IMR-90 (cell line): ENCODE data around the gene ATP1A3. TPM values are rescaled to one million over a fixed set of nuclear protein-coding genes. Genes with fewer than 3 reads are reported as not detected.
"Not testable (repeated sequence)": the region's sequence is repeated elsewhere in the genome, so short reads cannot be mapped to it uniquely, and the experiment has no call there.

Source experiments
- ATAC-seq: fragments of 200-7000 bp; cut with Tn5 transposase; 2 replicates; pipeline ENCODE4 v1.9.1; 2020; ENCODE audit warnings: low read depth, mild to moderate bottlenecking, moderate library complexity
- BruUV-seq: library from RNA; stranded (reverse); fragments of 400-500 nt; replicated peaks from 2 replicates; lab custom pipeline; 2021; lab: Mats Ljungman, UMichigan
- CTCF ChIA-PET: fragments of 300-600 bp; formaldehyde crosslinking; extraction: SDS; loops from one replicate; lab custom pipeline; 2021; ENCODE audit warnings: antibody characterized with exemption; lab: Yijun Ruan, JAX
- POLR2A ChIA-PET: fragments of 300-600 bp; sonication (Branson Sonifier 250); formaldehyde crosslinking; loops from one replicate; lab custom pipeline; 2022; ENCODE audit warnings: antibody characterized with exemption; ENCODE audit not compliant: unreplicated experiment; lab: Charles Lee
- DNase-seq: peaks from one replicate; pipeline ENCODE4 v3.0.0; 2013
- H2AFZ ChIP-seq: replicated peaks from 2 replicates; pipeline ENCODE3; 2013; ENCODE audit warnings: low read length, mild to moderate bottlenecking; ENCODE audit not compliant: poor library complexity
- H2AK5ac ChIP-seq: 2 replicates; pipeline ENCODE4 v1.6.1; 2013; ENCODE audit warnings: low read depth, low read length, inconsistent platforms
- H2AK9ac ChIP-seq: replicated peaks from 2 replicates; pipeline ENCODE3; 2013; ENCODE audit warnings: mild to moderate bottlenecking, low read depth, low read length, moderate library complexity; ENCODE audit not compliant: poor library complexity
- H2BK120ac ChIP-seq: 2 replicates; pipeline ENCODE4 v1.6.1; 2013; ENCODE audit warnings: low read depth, low read length, inconsistent platforms
- H2BK15ac ChIP-seq: 3 replicates; pipeline ENCODE4 v1.6.1; 2013; ENCODE audit warnings: low read depth, low read length, inconsistent platforms
- H2BK20ac ChIP-seq: 2 replicates; pipeline ENCODE4 v1.6.1; 2013; ENCODE audit warnings: low read depth, mild to moderate bottlenecking, inconsistent platforms, low read length, moderate library complexity
- H2BK5ac ChIP-seq: 2 replicates; pipeline ENCODE4 v1.6.1; 2013; ENCODE audit warnings: mild to moderate bottlenecking, low read depth, low read length, inconsistent platforms; ENCODE audit not compliant: poor library complexity, severe bottlenecking
- H3K14ac ChIP-seq: replicated peaks from 2 replicates; pipeline ENCODE4 v1.6.1; 2013; ENCODE audit warnings: low read depth, low read length, inconsistent platforms
- H3K18ac ChIP-seq: 2 replicates; pipeline ENCODE4 v1.6.1; 2013; ENCODE audit warnings: low read depth, low read length, control low read depth
- H3K23ac ChIP-seq: 2 replicates; pipeline ENCODE4 v1.6.1; 2013; ENCODE audit warnings: low read depth, low read length, inconsistent platforms
- H3K27ac ChIP-seq: 2 replicates; pipeline ENCODE4 v1.5.1; 2013; ENCODE audit warnings: mild to moderate bottlenecking, control low read depth, low read length; ENCODE audit not compliant: insufficient read depth
- H3K27me3 ChIP-seq: 2 replicates; pipeline ENCODE4 v1.6.1; 2013; ENCODE audit warnings: low read length; ENCODE audit not compliant: control insufficient read depth, insufficient read depth
- H3K36me3 ChIP-seq: 2 replicates; pipeline ENCODE4 v1.6.1; 2013; ENCODE audit warnings: low read length, mixed read lengths; ENCODE audit not compliant: control insufficient read depth, insufficient read depth
- H3K4ac ChIP-seq: 2 replicates; pipeline ENCODE4 v1.6.1; 2013; ENCODE audit warnings: low read depth, low read length, inconsistent platforms
- H3K4me1 ChIP-seq: 2 replicates; pipeline ENCODE4 v1.6.1; 2013; ENCODE audit warnings: low read length, mixed read lengths; ENCODE audit not compliant: control insufficient read depth, insufficient read depth
- H3K4me2 ChIP-seq: 2 replicates; pipeline ENCODE4 v1.6.1; 2013; ENCODE audit warnings: low read depth, mild to moderate bottlenecking, control low read depth, low read length, moderate library complexity
- H3K4me3 ChIP-seq: 2 replicates; pipeline ENCODE4 v1.5.1; 2013; ENCODE audit warnings: low read depth, mild to moderate bottlenecking, control low read depth, low read length, moderate library complexity; ENCODE audit not compliant: insufficient read depth
- H3K56ac ChIP-seq: 2 replicates; pipeline ENCODE4 v1.6.1; 2013; ENCODE audit warnings: low read length, inconsistent platforms; ENCODE audit not compliant: insufficient read depth; ENCODE audit errors: extremely low read depth
- H3K79me1 ChIP-seq, 2 experiments: 2 replicates each; pipeline ENCODE4 v1.6.1; 2013; ENCODE audit warnings: low read length in 2 of 2, inconsistent platforms in 1 of 2, low read depth in 1 of 2
- H3K9ac ChIP-seq: 2 replicates; pipeline ENCODE4 v1.6.1; 2013; ENCODE audit warnings: low read depth, low read length, control low read depth
- H3K9me1 ChIP-seq: 2 replicates; pipeline ENCODE4 v1.6.1; 2013; ENCODE audit warnings: low read length, inconsistent platforms; ENCODE audit not compliant: insufficient read depth
- H3K9me3 ChIP-seq: 2 replicates; pipeline ENCODE4 v1.6.1; 2013; ENCODE audit warnings: low read length; ENCODE audit not compliant: control insufficient read depth, insufficient read depth
- H4K20me1 ChIP-seq: 2 replicates; pipeline ENCODE4 v1.6.1; 2013; ENCODE audit warnings: low read length, inconsistent platforms; ENCODE audit not compliant: insufficient read depth
- H4K5ac ChIP-seq: 2 replicates; pipeline ENCODE4 v1.6.1; 2013; ENCODE audit warnings: mild to moderate bottlenecking, low read depth, low read length, control low read depth
- H4K8ac ChIP-seq, 2 experiments: 2 replicates each; pipeline ENCODE4 v1.6.1; 2013; ENCODE audit warnings: low read depth in 2 of 2, low read length in 2 of 2, control low read depth in 1 of 2, inconsistent platforms in 1 of 2
- H4K91ac ChIP-seq: 2 replicates; pipeline ENCODE4 v1.6.1; 2013; ENCODE audit warnings: low read depth, low read length, inconsistent platforms; ENCODE audit not compliant: insufficient read depth
- WGBS, 2 experiments: methylation state at CpG; one replicate each; pipeline versions ENCODE4 v1.1.5 to v1.1.7; 2013; ENCODE audit warnings: missing lambda C conversion rate in 2 of 2; ENCODE audit not compliant: insufficient read length in 1 of 2; ENCODE audit errors: extremely low coverage in 2 of 2; 5-methylcytosine and 5-hydroxymethylcytosine counted together
- dilution Hi-C: fragments of 300-500 bp; cut with HindIII; formaldehyde crosslinking; loops from one replicate; pipeline ENCODE4 v1.14.3; 2018; ENCODE audit warnings: low sequenced_read_pairs; ENCODE audit not compliant: unreplicated experiment
- in situ Hi-C: fragments of 300-500 bp; cut with MboI; formaldehyde crosslinking; loops from 3 replicates; pipeline ENCODE4 v1.14.3; 2019; ENCODE audit warnings: low sequenced_read_pairs, inconsistent platforms, mixed read lengths
- intact Hi-C: fragments of 100-400 bp; cut with micrococcal nuclease; formaldehyde crosslinking; loops from 2 replicates; pipeline ENCODE4 v1.10.0; 2022
- polyA plus RNA-seq, 3 experiments: library from polyadenylated mRNA; depleted of rRNA; stranded (reverse); fragments of >200 nt; gene quantifications; 2 replicates each; pipeline ENCODE4 v1.2.3, GENCODE V29; 2012; ENCODE audit warnings: low replicate concordance in 1 of 3
- total RNA-seq: library from RNA; depleted of rRNA; stranded (reverse); fragments of >200 nt; gene quantifications from 2 replicates; pipeline ENCODE4 v1.2.3, GENCODE V29; 2012

Gene ATP1A3
- total and polyA plus RNA-seq, 2 of the 4 experiments (the other 2 are of a cell fraction): under 0.01 to 0.12 TPM

GRCh38 chr19:42040491-42040890 lies 46.5 kb upstream of the ATP1A3 start:
- H3K56ac ChIP-seq, H4K91ac ChIP-seq, H3K4me3 ChIP-seq, H3K9me1 ChIP-seq, H2BK120ac ChIP-seq, H3K36me3 ChIP-seq, ATAC-seq, H3K23ac ChIP-seq, H3K9me3 ChIP-seq, in situ Hi-C loops, H2AFZ ChIP-seq, H4K5ac ChIP-seq, H2BK5ac ChIP-seq, H3K4me2 ChIP-seq, H3K4ac ChIP-seq, H2AK9ac ChIP-seq, H2BK15ac ChIP-seq, BruUV-seq, DNase-seq, intact Hi-C loops, H3K27ac ChIP-seq, CTCF ChIA-PET, H3K4me1 ChIP-seq, H3K18ac ChIP-seq, H2AK5ac ChIP-seq, POLR2A ChIA-PET, H2BK20ac ChIP-seq, H4K20me1 ChIP-seq, H3K9ac ChIP-seq, H3K79me1 ChIP-seq, H3K14ac ChIP-seq, H4K8ac ChIP-seq, dilution Hi-C loops: not testable (repeated sequence)
- peaks cover 33% of the 10 kb centered on the region for H3K27me3 ChIP-seq
- no CpG with 5 or more reads among the region's 9 CpGs for WGBS, 2 experiments
